Endothelial cell of umbilical vein (primary cell): ENCODE data around the gene TAMALIN. TPM values are rescaled to one million over a fixed set of nuclear protein-coding genes. Genes with fewer than 3 reads are reported as not detected.

Experiments
- BruUV-seq: library from RNA; stranded (reverse); fragments of 400-500 nt; replicated peaks from 2 replicates; lab custom pipeline; 2021; lab: Mats Ljungman, UMichigan
- CTCF ChIA-PET: fragments of 300-600, 350-600 bp; sonication (Branson Sonifier 250); formaldehyde crosslinking; loops from one replicate; lab custom pipeline; 2021; ENCODE audit warnings: antibody characterized with exemption, inconsistent platforms; lab: Charles Lee
- POLR2A ChIA-PET: fragments of 300-600, 350-600 bp; sonication (Branson Sonifier 250); formaldehyde crosslinking; loops from one replicate; lab custom pipeline; 2021; ENCODE audit warnings: antibody characterized with exemption, inconsistent platforms; lab: Charles Lee
- DNase-seq: peaks from one replicate; pipeline ENCODE4 v3.0.0-alpha.2; 2011; ENCODE audit warnings: low read depth, low spot score
- FAIRE-seq: peaks from 2 replicates; lab custom pipeline; 2011; peaks lifted over from hg19 to GRCh38; lab: Jason Lieb, UNC
- H2AFZ ChIP-seq: 2 replicates; pipeline ENCODE4 v1.6.0; 2012; ENCODE audit warnings: low read depth, low read length, control low read depth, inconsistent platforms
- H3K27ac ChIP-seq: 2 replicates; pipeline ENCODE4 v1.5.1; 2011; ENCODE audit warnings: low read depth, mild to moderate bottlenecking, control low read depth, low read length, moderate library complexity; ENCODE audit not compliant: insufficient read depth
- H3K27me3 ChIP-seq, 2 experiments: 2 replicates each; pipeline versions ENCODE4 v1.6.0 to v1.6.1; 2011; ENCODE audit warnings: low read length in 2 of 2, mixed read lengths in 1 of 2; ENCODE audit not compliant: control insufficient read depth in 2 of 2, insufficient read depth in 2 of 2
- H3K36me3 ChIP-seq, 2 experiments: 2 replicates in 1 of 2; 3 replicates in 1 of 2; pipeline ENCODE4 v1.5.1; 2011; ENCODE audit warnings: low read length in 2 of 2, mild to moderate bottlenecking in 1 of 2, moderate library complexity in 1 of 2; ENCODE audit not compliant: control insufficient read depth in 2 of 2, insufficient read depth in 2 of 2; ENCODE audit errors: extremely low read depth in 1 of 2
- H3K4me1 ChIP-seq: 3 replicates; pipeline ENCODE4 v1.5.1; 2011; ENCODE audit warnings: mild to moderate bottlenecking, low read length; ENCODE audit not compliant: control insufficient read depth, insufficient read depth; ENCODE audit errors: extremely low read depth
- H3K4me2 ChIP-seq: 2 replicates; pipeline ENCODE4 v1.6.1; 2011; ENCODE audit warnings: low read length, control low read depth, mixed read lengths; ENCODE audit not compliant: insufficient read depth
- H3K4me3 ChIP-seq, 3 experiments: fragments of 200-600 bp in 1 of 3; sonication (generic), shearing (Covaris generic) in 1 of 3; replicated peaks in 1 of 3; 2 replicates each; pipeline ENCODE4 v1.5.1; 2011 to 2016; ENCODE audit warnings: control low read depth in 3 of 3, low read length in 3 of 3, mild to moderate bottlenecking in 2 of 3, inconsistent platforms in 1 of 3, low read depth in 1 of 3, moderate library complexity in 1 of 3; ENCODE audit not compliant: insufficient read depth in 1 of 3
- H3K79me2 ChIP-seq: 2 replicates; pipeline ENCODE4 v1.6.0; 2012; ENCODE audit warnings: low read length, inconsistent platforms; ENCODE audit not compliant: control insufficient read depth, insufficient read depth
- H3K9ac ChIP-seq: replicated peaks from 2 replicates; pipeline ENCODE3; 2011; ENCODE audit warnings: low read length, control low read depth; ENCODE audit not compliant: insufficient read depth; ENCODE audit errors: extremely low read depth
- H3K9me1 ChIP-seq: replicated peaks from 3 replicates; pipeline ENCODE4 v1.6.0; 2011; ENCODE audit warnings: mild to moderate bottlenecking, low read length; ENCODE audit not compliant: control insufficient read depth, insufficient read depth; ENCODE audit errors: extremely low read depth
- H3K9me3 ChIP-seq: replicated peaks from 2 replicates; pipeline ENCODE4 v1.5.1; 2012; ENCODE audit warnings: low read length, inconsistent platforms; ENCODE audit not compliant: control insufficient read depth, insufficient read depth
- H4K20me1 ChIP-seq: replicated peaks from 2 replicates; pipeline ENCODE3; 2011; ENCODE audit warnings: mild to moderate bottlenecking, low read length; ENCODE audit not compliant: control insufficient read depth, insufficient read depth; ENCODE audit errors: extremely low read depth
- CTCF ChIP-seq, 2 donors: IDR thresholded peaks; 1 replicate in 1 of 2; 2 replicates in 1 of 2; pipeline ENCODE4 v1.5.1; 2011; ENCODE audit warnings: low read length in 2 of 2, mild to moderate bottlenecking in 2 of 2, moderate library complexity in 2 of 2, control low read depth in 1 of 2, inconsistent platforms in 1 of 2, low read depth in 1 of 2; ENCODE audit not compliant: insufficient read depth in 1 of 2; ENCODE audit errors: extremely low read depth in 1 of 2
- EZH2 ChIP-seq: IDR thresholded peaks from 2 replicates; pipeline ENCODE4 v1.6.1; 2012; ENCODE audit warnings: borderline replicate concordance, low read depth, mild to moderate bottlenecking, moderate library complexity, low read length, inconsistent platforms; ENCODE audit not compliant: severe bottlenecking
- FOS ChIP-seq: IDR thresholded peaks from 2 replicates; pipeline ENCODE4 v1.6.1; 2011; ENCODE audit warnings: mild to moderate bottlenecking, low read length, moderate library complexity, borderline replicate concordance; ENCODE audit not compliant: insufficient read depth
- GATA2 ChIP-seq: IDR thresholded peaks from 2 replicates; pipeline ENCODE4 v1.7.0; 2011; ENCODE audit warnings: low read depth, mild to moderate bottlenecking, moderate library complexity, mixed read lengths, low read length; ENCODE audit not compliant: insufficient read length, insufficient read depth
- JUN ChIP-seq: IDR thresholded peaks from 2 replicates; pipeline ENCODE4 v1.6.1; 2011; ENCODE audit warnings: borderline replicate concordance, low read depth; ENCODE audit not compliant: insufficient read length, insufficient read depth
- MAX ChIP-seq: IDR thresholded peaks from 2 replicates; pipeline ENCODE4 v1.6.1; 2011; ENCODE audit not compliant: insufficient read depth, insufficient read length
- MYC ChIP-seq: IDR thresholded peaks from one replicate; pipeline ENCODE4 v1.6.1; 2011; ENCODE audit warnings: mild to moderate bottlenecking, low read depth, low read length
- POLR2A ChIP-seq: IDR thresholded peaks from 2 replicates; pipeline ENCODE4 v1.6.1; 2012; ENCODE audit warnings: low read depth, mild to moderate bottlenecking, control low read depth, low read length
- POLR2AphosphoS5 ChIP-seq: IDR thresholded peaks from 2 replicates; pipeline ENCODE4 v1.6.1; 2012; ENCODE audit warnings: low read depth, mild to moderate bottlenecking, control low read depth, low read length, moderate library complexity; ENCODE audit not compliant: insufficient read depth
- dilution Hi-C: fragments of 300-500 bp; cut with MboI; formaldehyde crosslinking; loops from one replicate; pipeline ENCODE4 v1.15.0; 2019; ENCODE audit warnings: low sequenced_read_pairs; ENCODE audit not compliant: extremely low pct_ligation_motif_present
- intact Hi-C: fragments of 100-400 bp; cut with micrococcal nuclease; formaldehyde crosslinking; loops from one replicate; pipeline ENCODE4 v1.10.0; 2022
- polyA plus RNA-seq, 4 experiments: library from polyadenylated mRNA; depleted of rRNA in 3 of 4; stranded (reverse) in 3 of 4; unstranded in 1 of 4; fragments of >200 nt; gene quantifications; 2 replicates each; pipeline versions ENCODE4 v1.2.1 to v1.2.3, GENCODE V29; 2011 to 2012; ENCODE audit warnings: missing spikeins in 1 of 4
- total RNA-seq: library from RNA; stranded (reverse); gene quantifications from 2 replicates; pipeline ENCODE4 v1.2.3, GENCODE V29; 2021

TAMALIN gene
- total and polyA plus RNA-seq, 2 donors (not counting 3 experiments of a cell fraction or from before 2014, with no cell fraction given) = 53.3 to 87.5 TPM

GRCh38 chr12:51969643-51970042 is 37.1 kb upstream of the TAMALIN start:
- H3K79me2 ChIP-seq = peaks cover 70% of the 10 kb centered on the region
- no peaks in the 10 kb centered on the region for H3K9me3 ChIP-seq
- H2AFZ ChIP-seq = no peak overlapping the region
- H3K4me3 ChIP-seq = no peak overlapping the region
- peak overlapping the region; percentile 62 for H3K4me2 ChIP-seq
- H3K27me3 ChIP-seq = no peaks in the 10 kb centered on the region
- DNase-seq = no peak
- TF ChIP-seq GATA2 (no peak), MYC (no peak), JUN (no peak), CTCF (IDR thresholded peaks at IDR 0.05; ENCODE audit: extremely low read depth in 1 of 2, insufficient read depth in 1 of 2, low read depth in 1 of 2, low read length in 2 of 2) (no peak), POLR2AphosphoS5 (no peak), MAX (no peak), FOS (no peak), EZH2 (no peak), POLR2A (no peak)
- ChIA-PET CTCF (interaction anchor here (1.0 to 3.7 kb wide), 7 partner anchors 8 to 35 kb away, joined by 3 to 36 read pairs (median 9); partner anchors contain the start of gene ACVR1B), POLR2A (no interaction called here)
- H3K9ac ChIP-seq = no peak overlapping the region
- no peak for FAIRE-seq
- H3K9me1 ChIP-seq = no peaks in the 10 kb centered on the region
- dilution Hi-C loops = no loop called here
- no TSS peak for BruUV-seq
- intact Hi-C loops = loop anchor here (1.0 kb wide), 1 partner anchor 7 kb away; no protein-coding TSS in a partner anchor
- peaks cover 0 to 2% of the 10 kb centered on the region in 2 experiments for H3K36me3 ChIP-seq
- peak overlapping the region; percentile 98 for H3K27ac ChIP-seq
- peaks cover 56% of the 10 kb centered on the region for H3K4me1 ChIP-seq
- H4K20me1 ChIP-seq = peaks cover 4% of the 10 kb centered on the region
